Neuronal stem cell (in vitro differentiated cells): Measurements from ENCODE around the gene PITX3.
A peak's percentile ranks its signal among the peaks of the same experiment; 100 is the strongest.
"Not testable (repeated sequence)": the region's sequence is repeated elsewhere in the genome, so short reads cannot be mapped to it uniquely, and the experiment has no call there.

Experiments
- DNase-seq: peaks from one replicate; pipeline ENCODE4 v3.0.0-alpha.2; 2013; ENCODE audit warnings: low spot score
- H2AFZ ChIP-seq: one replicate; pipeline ENCODE4 v1.6.1; 2013; ENCODE audit warnings: mild to moderate bottlenecking, low read length, inconsistent platforms
- H2AK5ac ChIP-seq: 2 replicates; pipeline ENCODE4 v1.6.1; 2013; ENCODE audit warnings: low read depth, mild to moderate bottlenecking, inconsistent platforms, low read length, moderate library complexity, mixed read lengths
- H2BK120ac ChIP-seq: 2 replicates; pipeline ENCODE4 v1.6.1; 2013; ENCODE audit warnings: low read depth, mild to moderate bottlenecking, inconsistent platforms, low read length, moderate library complexity, mixed read lengths
- H2BK12ac ChIP-seq: one replicate; pipeline ENCODE4 v1.6.1; 2013; ENCODE audit warnings: low read length, inconsistent platforms
- H2BK15ac ChIP-seq: 2 replicates; pipeline ENCODE4 v1.6.1; 2013; ENCODE audit warnings: mild to moderate bottlenecking, low read length, inconsistent platforms, mixed read lengths
- H2BK5ac ChIP-seq: one replicate; pipeline ENCODE4 v1.6.1; 2013; ENCODE audit warnings: inconsistent platforms, mild to moderate bottlenecking, low read length, moderate library complexity
- H3K14ac ChIP-seq: one replicate; pipeline ENCODE4 v1.6.1; 2013; ENCODE audit warnings: low read length, inconsistent platforms
- H3K18ac ChIP-seq: 2 replicates; pipeline ENCODE4 v1.6.1; 2013; ENCODE audit warnings: low read length, inconsistent platforms
- H3K23ac ChIP-seq: 2 replicates; pipeline ENCODE4 v1.6.1; 2013; ENCODE audit warnings: low read depth, mild to moderate bottlenecking, mixed read lengths, low read length, inconsistent platforms; ENCODE audit not compliant: poor library complexity
- H3K27ac ChIP-seq: replicated peaks from 3 replicates; pipeline ENCODE4 v1.5.1; 2013; ENCODE audit warnings: low read length, inconsistent platforms
- H3K27me3 ChIP-seq, 3 experiments: 2 replicates each; pipeline ENCODE4 v1.6.1; 2013; ENCODE audit warnings: low read length in 3 of 3, mild to moderate bottlenecking in 2 of 3, inconsistent platforms in 1 of 3, low read depth in 1 of 3, mixed read lengths in 1 of 3, moderate library complexity in 1 of 3; ENCODE audit not compliant: control insufficient read depth in 3 of 3, insufficient read depth in 3 of 3
- H3K36me3 ChIP-seq, 2 donors: replicated peaks in 1 of 2; 2 replicates each; pipeline ENCODE4 v1.6.1; 2013; ENCODE audit warnings: low read length in 2 of 2; ENCODE audit not compliant: control insufficient read depth in 2 of 2, insufficient read depth in 2 of 2
- H3K4ac ChIP-seq: 2 replicates; pipeline ENCODE4 v1.6.1; 2013; ENCODE audit warnings: inconsistent platforms, mild to moderate bottlenecking, low read length, moderate library complexity
- H3K4me1 ChIP-seq, 2 donors: 1 replicate in 1 of 2; 2 replicates in 1 of 2; pipeline ENCODE4 v1.6.1; 2013; ENCODE audit warnings: low read length in 2 of 2, low read depth in 1 of 2; ENCODE audit not compliant: control insufficient read depth in 2 of 2, insufficient read depth in 1 of 2
- H3K4me2 ChIP-seq: one replicate; pipeline ENCODE4 v1.6.1; 2013; ENCODE audit warnings: mild to moderate bottlenecking, low read length, inconsistent platforms; ENCODE audit not compliant: insufficient read depth, poor library complexity, severe bottlenecking
- H3K4me3 ChIP-seq, 2 donors: 2 replicates each; pipeline ENCODE4 v1.5.1; 2013; ENCODE audit warnings: low read length in 2 of 2, mild to moderate bottlenecking in 2 of 2, inconsistent platforms in 1 of 2, moderate library complexity in 1 of 2
- H3K79me1 ChIP-seq: one replicate; pipeline ENCODE4 v1.6.1; 2013; ENCODE audit warnings: low read depth, mild to moderate bottlenecking, inconsistent platforms, low read length, moderate library complexity
- H3K9ac ChIP-seq: one replicate; pipeline ENCODE4 v1.6.1; 2013; ENCODE audit warnings: mild to moderate bottlenecking, low read depth, low read length, inconsistent platforms; ENCODE audit not compliant: poor library complexity
- H3K9me3 ChIP-seq, 2 donors: replicated peaks in 1 of 2; 2 replicates each; pipeline versions ENCODE3 to v1.6.1; 2013; ENCODE audit warnings: low read length in 2 of 2, mild to moderate bottlenecking in 2 of 2, inconsistent platforms in 1 of 2, low read depth in 1 of 2, mixed read lengths in 1 of 2, moderate library complexity in 1 of 2; ENCODE audit not compliant: control insufficient read depth in 2 of 2, insufficient read depth in 1 of 2
- H4K8ac ChIP-seq: one replicate; pipeline ENCODE4 v1.6.1; 2013; ENCODE audit warnings: low read depth, mild to moderate bottlenecking, inconsistent platforms, low read length, moderate library complexity
- H4K91ac ChIP-seq: one replicate; pipeline ENCODE4 v1.6.1; 2013; ENCODE audit warnings: low read length, low read depth, mild to moderate bottlenecking, inconsistent platforms; ENCODE audit not compliant: poor library complexity
- whole genome bisulfite sequencing, 2 donors: extraction: QIAGEN DNeasy Blood & Tissue Kit; methylation state at CpG; one replicate each; pipeline ENCODE4 v1.1.7; 2013; ENCODE audit warnings: missing lambda C conversion rate in 2 of 2, mixed read lengths in 1 of 2; ENCODE audit not compliant: insufficient read length in 2 of 2, insufficient replicate concordance in 1 of 2; ENCODE audit errors: extremely low coverage in 2 of 2; 5-methylcytosine and 5-hydroxymethylcytosine counted together

The PITX3 gene

GRCh38 chr10:102195296-102195870 lies 45.9 kb downstream of the PITX3 start:
- WGBS, 2 donors = no CpG with 5 or more reads among the region's 6 CpGs

GRCh38 chr10:102191956-102192355 lies 49.4 kb downstream of the PITX3 start:
- no peak overlapping the region for H2AK5ac ChIP-seq
- no peak overlapping the region for H2BK120ac ChIP-seq
- H3K4me3 ChIP-seq = no peak overlapping the region
- no peaks in the 10 kb centered on the region for H3K79me1 ChIP-seq
- H2BK15ac ChIP-seq = no peak overlapping the region
- WGBS, 2 donors = no CpG with 5 or more reads among the region's 7 CpGs
- no peak for DNase-seq
- no peak overlapping the region for H3K4me2 ChIP-seq
- peaks cover 13 to 21% of the 10 kb centered on the region in 2 donors for H3K9me3 ChIP-seq
- H2AFZ ChIP-seq = no peak overlapping the region
- H3K14ac ChIP-seq = no peak overlapping the region
- H3K4ac ChIP-seq = no peak overlapping the region
- H3K27me3 ChIP-seq = peaks cover 0 to 2% (median 0%) of the 10 kb centered on the region in 3 experiments
- H3K9ac ChIP-seq = no peak overlapping the region
- H3K23ac ChIP-seq = no peak overlapping the region
- no peak overlapping the region for H3K27ac ChIP-seq
- H3K4me1 ChIP-seq = no peaks in the 10 kb centered on the region
- H4K91ac ChIP-seq = no peak overlapping the region
- no peak overlapping the region for H3K18ac ChIP-seq
- H3K36me3 ChIP-seq = no peaks in the 10 kb centered on the region
- no peak overlapping the region for H2BK5ac ChIP-seq
- no peak overlapping the region for H2BK12ac ChIP-seq
- H4K8ac ChIP-seq = no peak overlapping the region

More at GRCh38 chr10:102195296-102195870, 45.9 kb downstream of the PITX3 start:
- Histone ChIP-seq H2AFZ (no peak overlapping the region), H3K4me3 (no peak overlapping the region), H4K91ac (no peak overlapping the region), H2AK5ac (no peak overlapping the region), H2BK15ac (no peak overlapping the region), H3K79me1 (no peaks in the 10 kb centered on the region), H2BK12ac (no peak overlapping the region), H3K9ac (no peak overlapping the region), H3K18ac (no peak overlapping the region), H3K4me2 (no peak overlapping the region), H2BK120ac (no peak overlapping the region), H3K27me3 (peaks cover 0 to 7% (median 0%) of the 10 kb centered on the region in 3 experiments), H3K27ac (no peak overlapping the region), H3K9me3 (peaks cover 6 to 14% of the 10 kb centered on the region in 2 donors), H2BK5ac (no peak overlapping the region), H3K14ac (no peak overlapping the region), H3K36me3 (no peaks in the 10 kb centered on the region), H3K4ac (no peak overlapping the region), H3K4me1 (no peaks in the 10 kb centered on the region), H3K23ac (no peak overlapping the region), H4K8ac (no peak overlapping the region)
- DNase-seq = no peak

- not testable (repeated sequence) for H3K4ac ChIP-seq, H4K91ac ChIP-seq, H3K4me1 ChIP-seq, H3K4me2 ChIP-seq, H3K27me3 ChIP-seq, H4K8ac ChIP-seq, H2BK120ac ChIP-seq, DNase-seq, H3K23ac ChIP-seq, H2AK5ac ChIP-seq, H2BK12ac ChIP-seq, H3K36me3 ChIP-seq, H3K4me3 ChIP-seq, H3K79me1 ChIP-seq, H3K27ac ChIP-seq, H3K14ac ChIP-seq, H2AFZ ChIP-seq
- H2BK15ac ChIP-seq = peak overlapping the region; percentile 52
- H3K18ac ChIP-seq = peak overlapping the region; percentile 24
- peak overlapping the region; percentile 77 for H2BK5ac ChIP-seq
- peak overlapping the region; percentile 56 for H3K9ac ChIP-seq
- H3K9me3 ChIP-seq = peaks cover 12 to 24% of the 10 kb centered on the region in 2 donors
- WGBS, 2 donors = no CpG with 5 or more reads among the region's 7 CpGs
Measured at GRCh38 chr10:102188941-102189898, 52.1 kb downstream of the PITX3 start.

- peak overlapping the region; percentile 52 for H2BK15ac ChIP-seq
- H2AFZ ChIP-seq = no peak overlapping the region
- H3K4me2 ChIP-seq = no peak overlapping the region
- peak overlapping the region; percentile 77 for H2BK5ac ChIP-seq
- H3K14ac ChIP-seq = no peak overlapping the region
- no peak overlapping the region for H2BK120ac ChIP-seq
- no peak overlapping the region for H3K4ac ChIP-seq
- H3K4me3 ChIP-seq = no peak overlapping the region
- peak overlapping the region; percentile 58 for H3K18ac ChIP-seq
- no peak overlapping the region for H3K9ac ChIP-seq
- H3K4me1 ChIP-seq = no peaks in the 10 kb centered on the region
- H3K27ac ChIP-seq = no peak overlapping the region
- H3K79me1 ChIP-seq = no peaks in the 10 kb centered on the region
- H4K8ac ChIP-seq = no peak overlapping the region
- no peak for DNase-seq
- H3K23ac ChIP-seq = peak overlapping the region; percentile 69
- WGBS, 2 donors = no CpG with 5 or more reads among the region's 3 CpGs
- no peaks in the 10 kb centered on the region for H3K36me3 ChIP-seq
- H2AK5ac ChIP-seq = no peak overlapping the region
- no peak overlapping the region for H4K91ac ChIP-seq
- peak overlapping the region; percentile 34 for H2BK12ac ChIP-seq
- H3K27me3 ChIP-seq = no peaks in the 10 kb centered on the region
- peaks cover 12 to 24% of the 10 kb centered on the region in 2 donors for H3K9me3 ChIP-seq
Measured at GRCh38 chr10:102188298-102188940, 52.9 kb downstream of the PITX3 start.
